ENCODE measurements around the gene RGCC. TPM values are rescaled to one million over a fixed set of nuclear protein-coding genes. Genes with fewer than 3 reads are reported as not detected.
"Not testable (repeated sequence)": the region's sequence is repeated elsewhere in the genome, so short reads cannot be mapped to it uniquely, and the experiment has no call there.

Gene RGCC
- total RNA-seq, 1 experiment from 2014 or later, result not detected

DNA sequence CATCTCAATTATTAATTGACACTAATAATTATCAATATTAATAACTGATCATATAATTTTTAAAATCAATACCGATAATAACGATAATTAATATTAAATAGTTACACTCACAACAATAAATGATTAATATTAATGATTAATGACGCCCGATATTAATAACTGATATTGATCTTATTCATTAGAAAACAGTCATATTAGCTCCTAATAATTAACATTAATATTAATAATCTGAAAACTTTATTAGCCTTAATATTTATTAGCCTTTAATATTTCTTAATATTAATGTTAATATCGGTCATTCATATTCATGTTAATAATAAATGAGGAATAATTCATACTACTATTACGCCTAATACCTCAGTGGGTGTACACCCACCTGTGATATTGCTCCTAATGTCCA is 32.7 kb upstream of the RGCC start:
- H3K9me3 Mint-ChIP-seq; H2BK15ac ChIP-seq (ENCODE audit: low read depth, low read length); H3K4me1 ChIP-seq (ENCODE audit: insufficient read depth, low read length); H3K27ac ChIP-seq (ENCODE audit: insufficient read length, low read depth, low read length); H2BK5ac ChIP-seq (ENCODE audit: insufficient read length, low read length); H3K27me3 ChIP-seq (ENCODE audit: insufficient read depth, low read length); H2BK120ac ChIP-seq (ENCODE audit: low read depth, low read length, poor library complexity, severe bottlenecking); H3K36me3 Mint-ChIP-seq (ENCODE audit: insufficient read depth in 1 of 3, low read depth in 3 of 3); H3K9ac ChIP-seq (ENCODE audit: extremely low read depth, insufficient read length, low read length); H3K56ac ChIP-seq (ENCODE audit: insufficient read length, low read depth, low read length); H4K20me1 ChIP-seq (ENCODE audit: control insufficient read depth, insufficient read depth, insufficient read length); H4K8ac ChIP-seq (replicated peaks; ENCODE audit: insufficient read length, low read depth, low read length); H3K23me2 ChIP-seq (ENCODE audit: insufficient read length, low read depth, low read length, poor library complexity, severe bottlenecking); H3T11ph ChIP-seq (ENCODE audit: low read length); H3K9me3 ChIP-seq (ENCODE audit: control insufficient read depth, low read depth, low read length); H3K4me3 Mint-ChIP-seq; H3K18ac ChIP-seq (ENCODE audit: insufficient read length, low read depth, low read length); H2AFZ ChIP-seq (ENCODE audit: low read length); H2BK12ac ChIP-seq (ENCODE audit: insufficient read length, low read depth, low read length); H3K4ac ChIP-seq (ENCODE audit: low read depth, low read length); H2AK5ac ChIP-seq (ENCODE audit: insufficient read length, low read length); H2BK20ac ChIP-seq (ENCODE audit: low read depth, low read length, poor library complexity, severe bottlenecking); H4K91ac ChIP-seq (ENCODE audit: insufficient read length, low read depth, low read length); H3K27ac Mint-ChIP-seq; H3K23ac ChIP-seq (ENCODE audit: insufficient read length, low read depth, low read length); H3K4me2 ChIP-seq (ENCODE audit: insufficient read depth, insufficient read length, low read length); H4K5ac ChIP-seq (ENCODE audit: insufficient read length, low read depth, low read length); DNase-seq; H3K14ac ChIP-seq (ENCODE audit: insufficient read depth, low read length); H3K79me2 ChIP-seq (ENCODE audit: insufficient read depth, low read length); H3K79me1 ChIP-seq (ENCODE audit: insufficient read depth, low read depth, low read length, poor library complexity, severe bottlenecking): not testable (repeated sequence)
- WGBS (ENCODE audit: extremely low coverage, insufficient read length, low lambda C conversion rate), result no CpG with 5 or more reads among the region's 6 CpGs
- H3K27me3 Mint-ChIP-seq (ENCODE audit: low read depth), result peaks cover 19% of the 10 kb centered on the region
- H3K4me1 Mint-ChIP-seq, result peaks cover 14 to 16% of the 10 kb centered on the region in 2 experiments

Measured in H9 (cell line).